Duodenal mucosa (tissue), 2 donors: ENCODE results near the gene MSH2.

ENCODE experiments used
- H3K27ac ChIP-seq: one replicate; pipeline ENCODE4 v1.7.0; 2013; ENCODE audit warnings: low read depth, low read length
- H3K27me3 ChIP-seq, 2 donors: one replicate each; pipeline ENCODE4 v1.7.0; 2013; ENCODE audit warnings: low read length in 2 of 2, control low read depth in 1 of 2; ENCODE audit not compliant: insufficient read depth in 2 of 2, control insufficient read depth in 1 of 2
- H3K36me3 ChIP-seq, 2 donors: one replicate each; pipeline ENCODE4 v1.7.0; 2013; ENCODE audit warnings: low read length in 2 of 2, control low read depth in 1 of 2; ENCODE audit not compliant: insufficient read depth in 2 of 2, control insufficient read depth in 1 of 2
- H3K4me1 ChIP-seq, 2 donors: one replicate each; pipeline ENCODE4 v1.7.0; 2013; ENCODE audit warnings: low read length in 2 of 2, control low read depth in 1 of 2; ENCODE audit not compliant: insufficient read depth in 2 of 2, control insufficient read depth in 1 of 2
- H3K4me3 ChIP-seq, 2 donors: one replicate each; pipeline ENCODE4 v1.7.0; 2013; ENCODE audit warnings: low read length in 2 of 2, low read depth in 1 of 2
- H3K9ac ChIP-seq, 2 donors: one replicate each; pipeline ENCODE4 v1.7.0; 2013; ENCODE audit warnings: low read length in 2 of 2, low read depth in 1 of 2
- H3K9me3 ChIP-seq, 2 donors: one replicate each; pipeline ENCODE4 v1.7.0; 2013; ENCODE audit warnings: low read length in 2 of 2, control low read depth in 1 of 2; ENCODE audit not compliant: control insufficient read depth in 1 of 2

Gene MSH2

GRCh38 chr2:47375307-47375706, 27.6 kb upstream of the MSH2 start:
- no peak overlapping the region for H3K4me3 ChIP-seq
- H3K9me3 ChIP-seq, result no peaks in the 10 kb centered on the region
- no peaks in the 10 kb centered on the region for H3K27me3 ChIP-seq
- H3K9ac ChIP-seq, result no peak overlapping the region
- H3K36me3 ChIP-seq, result peaks cover 21 to 38% of the 10 kb centered on the region in 2 donors
- peaks cover 5 to 7% of the 10 kb centered on the region in 2 donors for H3K4me1 ChIP-seq
- no peak overlapping the region for H3K27ac ChIP-seq

GRCh38 chr2:47379384-47379783, 23.6 kb upstream of the MSH2 start:
- no peaks in the 10 kb centered on the region for H3K27me3 ChIP-seq
- peaks cover 17 to 46% of the 10 kb centered on the region in 2 donors for H3K36me3 ChIP-seq
- H3K9ac ChIP-seq, result no peak overlapping the region
- H3K27ac ChIP-seq, result no peak overlapping the region
- H3K4me3 ChIP-seq, result no peak overlapping the region
- no peaks in the 10 kb centered on the region for H3K9me3 ChIP-seq
- peaks cover 5 to 7% of the 10 kb centered on the region in 2 donors for H3K4me1 ChIP-seq

GRCh38 chr2:47381408-47381807, 21.5 kb upstream of the MSH2 start:
- H3K9me3 ChIP-seq, result no peaks in the 10 kb centered on the region
- H3K27me3 ChIP-seq, result no peaks in the 10 kb centered on the region
- H3K4me1 ChIP-seq, result peaks cover 5% of the 10 kb centered on the region in 2 donors
- H3K4me3 ChIP-seq, result no peak overlapping the region
- no peak overlapping the region for H3K9ac ChIP-seq
- H3K27ac ChIP-seq, result no peak overlapping the region
- H3K36me3 ChIP-seq, result peaks cover 16 to 51% of the 10 kb centered on the region in 2 donors

- no peak overlapping the region for H3K9ac ChIP-seq
- H3K27me3 ChIP-seq, result no peaks in the 10 kb centered on the region
- H3K36me3 ChIP-seq, result peaks cover 7 to 54% of the 10 kb centered on the region in 2 donors
- no peaks in the 10 kb centered on the region for H3K4me1 ChIP-seq
- H3K9me3 ChIP-seq, result no peaks in the 10 kb centered on the region
- H3K27ac ChIP-seq, result no peak overlapping the region
- H3K4me3 ChIP-seq, result no peak overlapping the region
Measured at GRCh38 chr2:47386551-47386950, 16.4 kb upstream of the MSH2 start.

DNA sequence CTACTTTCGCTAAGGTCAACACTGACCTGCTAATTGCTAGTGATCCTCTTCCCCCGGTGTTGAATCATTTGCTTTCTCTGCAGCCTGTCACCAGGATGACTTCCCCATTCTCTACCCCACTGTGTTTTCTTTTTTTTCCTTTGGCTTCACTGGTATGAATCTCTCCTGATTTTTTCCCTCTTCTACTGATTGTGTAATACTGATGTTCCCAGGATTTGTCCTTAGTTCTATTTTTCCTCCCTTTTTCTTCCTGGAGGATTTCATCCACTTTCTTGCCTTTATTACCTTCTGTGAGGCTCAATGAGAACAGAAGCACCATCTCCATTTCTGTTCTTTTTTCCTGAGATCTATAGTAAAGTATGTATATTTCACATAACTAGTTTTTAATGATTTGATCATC, 14.1 kb upstream of the MSH2 start:
- Histone ChIP-seq H3K36me3 (peaks cover 7 to 51% of the 10 kb centered on the region in 2 donors), H3K4me3 (no peak overlapping the region), H3K27me3 (no peaks in the 10 kb centered on the region), H3K9ac (no peak overlapping the region), H3K9me3 (no peaks in the 10 kb centered on the region), H3K27ac (no peak overlapping the region), H3K4me1 (no peaks in the 10 kb centered on the region)

- Histone ChIP-seq H3K9ac (no peak overlapping the region), H3K9me3 (no peaks in the 10 kb centered on the region), H3K27ac (no peak overlapping the region), H3K4me3 (no peak overlapping the region), H3K27me3 (no peaks in the 10 kb centered on the region), H3K4me1 (no peaks in the 10 kb centered on the region), H3K36me3 (peaks cover 7 to 49% of the 10 kb centered on the region in 2 donors)
Measured at GRCh38 chr2:47389692-47390091, 13.3 kb upstream of the MSH2 start.

GRCh38 chr2:47401789-47402554, 984 bp upstream of the MSH2 start:
- no peaks in the 10 kb centered on the region for H3K36me3 ChIP-seq
- no peaks in the 10 kb centered on the region for H3K9me3 ChIP-seq
- peaks cover 13 to 15% of the 10 kb centered on the region in 2 donors for H3K4me1 ChIP-seq
- no peaks in the 10 kb centered on the region for H3K27me3 ChIP-seq
- no peak overlapping the region for H3K27ac ChIP-seq
- H3K4me3 ChIP-seq, result peak overlapping the region; percentile 88 to 93
- H3K9ac ChIP-seq, result peak overlapping the region; percentile 39 to 50

DNA sequence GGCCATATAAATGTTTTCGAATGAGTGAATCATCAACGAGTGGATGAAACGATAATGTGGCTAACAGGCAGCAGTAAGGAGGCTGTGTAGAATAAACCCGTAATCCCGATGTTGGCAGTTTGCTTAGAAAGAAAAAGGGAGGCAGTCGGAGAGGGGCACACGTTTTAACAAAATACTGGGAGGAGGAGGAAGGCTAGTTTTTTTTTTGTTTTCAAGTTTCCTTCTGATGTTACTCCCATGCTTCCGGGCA, 476 bp upstream of the MSH2 start:
- H3K4me3 ChIP-seq, result peak overlapping the region; percentile 88 to 93
- H3K36me3 ChIP-seq, result no peaks in the 10 kb centered on the region
- H3K9me3 ChIP-seq, result no peaks in the 10 kb centered on the region
- H3K27me3 ChIP-seq, result no peaks in the 10 kb centered on the region
- H3K27ac ChIP-seq, result no peak overlapping the region
- peak overlapping the region; percentile 39 to 50 for H3K9ac ChIP-seq
- H3K4me1 ChIP-seq, result peaks cover 13 to 15% of the 10 kb centered on the region in 2 donors

DNA sequence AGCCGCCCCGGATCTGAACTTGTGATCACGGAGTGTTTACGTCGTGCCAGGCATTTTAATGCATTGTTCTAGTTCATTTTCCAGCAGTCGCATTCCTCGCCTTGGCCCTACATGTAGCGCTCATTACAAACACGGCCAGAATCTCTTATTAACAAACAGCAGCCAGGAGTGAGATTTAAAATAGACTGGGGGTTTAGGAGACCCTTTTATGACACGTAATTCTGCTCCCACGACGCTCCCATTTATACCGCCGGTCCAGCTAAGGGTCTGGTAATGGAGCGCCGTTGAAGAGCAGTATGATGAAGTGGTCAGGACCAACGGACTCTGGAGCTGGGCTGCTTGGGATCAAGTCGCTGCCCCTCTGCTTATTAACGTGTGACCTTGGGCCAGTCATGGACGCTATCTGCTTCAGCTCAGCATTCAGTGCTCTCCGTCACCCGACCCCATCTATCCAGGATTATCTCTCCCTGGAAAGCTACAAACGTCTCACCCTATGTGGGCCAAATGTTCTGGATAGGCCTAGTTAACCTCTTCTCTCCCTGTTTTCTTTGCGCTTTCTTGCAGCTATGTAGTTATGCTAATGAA, 745 bp downstream of the MSH2 start:
- Histone ChIP-seq H3K27me3 (no peaks in the 10 kb centered on the region), H3K36me3 (no peaks in the 10 kb centered on the region), H3K9ac (peak overlapping the region; percentile 58 to 82), H3K27ac (no peak overlapping the region), H3K4me1 (peaks cover 13 to 15% of the 10 kb centered on the region in 2 donors), H3K9me3 (no peaks in the 10 kb centered on the region), H3K4me3 (peak overlapping the region; percentile 88 to 93)

GRCh38 chr2:47404356-47404755, 1.4 kb downstream of the MSH2 start:
- Histone ChIP-seq H3K4me3 (peak overlapping the region; percentile 88 to 93), H3K9ac (peak overlapping the region in 1 of 2 donors; percentile 82), H3K27ac (no peak overlapping the region), H3K36me3 (no peaks in the 10 kb centered on the region), H3K27me3 (no peaks in the 10 kb centered on the region), H3K9me3 (no peaks in the 10 kb centered on the region), H3K4me1 (peaks cover 13 to 15% of the 10 kb centered on the region in 2 donors)
